Activated T-helper 1 cell treated with anti-CD3 and anti-CD28 coated beads, Interleukin-2, amount 50 U/mL, for 16 hours (primary cell): ENCODE measurements around the gene VPS33A.
"Not testable (repeated sequence)": the region's sequence is repeated elsewhere in the genome, so short reads cannot be mapped to it uniquely, and the experiment has no call there.

Experiments used
- DNase-seq, 2 donors: peaks; one replicate each; pipeline ENCODE4 v3.0.0-alpha.2; 2020; ENCODE audit warnings: low read depth in 1 of 2, low spot score in 1 of 2

VPS33A gene

GRCh38 chr12:122258462-122258861 lies 7.8 kb downstream of the VPS33A start:
- DNase-seq, result not testable (repeated sequence)

GRCh38 chr12:122250536-122250935 lies 15.8 kb downstream of the VPS33A start:
- no peak for DNase-seq

- no peak for DNase-seq
Observed at GRCh38 chr12:122250047-122250446, 16.2 kb downstream of the VPS33A start.

GRCh38 chr12:122245553-122245952 lies 20.7 kb downstream of the VPS33A start:
- no peak for DNase-seq

- DNase-seq, result peak in 1 of 2 donors; percentile 8
Observed at GRCh38 chr12:122244565-122245371, 21.5 kb downstream of the VPS33A start.

- no peak for DNase-seq
Observed at GRCh38 chr12:122243965-122244364, 22.3 kb downstream of the VPS33A start.

- DNase-seq, result no peak
Observed at GRCh38 chr12:122238861-122239260, 27.4 kb downstream of the VPS33A start.

- no peak for DNase-seq
Observed at GRCh38 chr12:122235741-122236140, 30.6 kb downstream of the VPS33A start.

GRCh38 chr12:122232691-122233090 lies 33.6 kb downstream of the VPS33A start:
- no peak for DNase-seq

- DNase-seq, result no peak
Observed at GRCh38 chr12:122230798-122231197, 35.5 kb downstream of the VPS33A start.

- DNase-seq, result no peak
Observed at GRCh38 chr12:122228092-122228491, 38.2 kb downstream of the VPS33A start.

- DNase-seq, result no peak
Observed at GRCh38 chr12:122227341-122227740, 39.0 kb downstream of the VPS33A start.

GRCh38 chr12:122226366-122227125 lies 39.7 kb downstream of the VPS33A start:
- no peak for DNase-seq

- peak; percentile 99 to 100 for DNase-seq
Observed at GRCh38 chr12:122225683-122226365, 40.5 kb downstream of the VPS33A start, which contains the start of gene DIABLO. DIABLO (minus strand) TSS chr12:122226052; CDS start chr12:122226014, 38 bp downstream.

GRCh38 chr12:122216445-122216844 lies 49.8 kb downstream of the VPS33A start:
- no peak for DNase-seq

GRCh38 chr12:122215771-122216170 lies 50.5 kb downstream of the VPS33A start:
- DNase-seq, result no peak

GRCh38 chr12:122208073-122208820 lies 58.0 kb downstream of the VPS33A start:
- no peak for DNase-seq

GRCh38 chr12:122207391-122207790 lies 58.9 kb downstream of the VPS33A start:
- DNase-seq, result no peak

GRCh38 chr12:122206976-122207375 lies 59.3 kb downstream of the VPS33A start:
- no peak for DNase-seq

- DNase-seq, result no peak
Observed at GRCh38 chr12:122206111-122206881, 60.0 kb downstream of the VPS33A start.
